GM10266 (cell line): Measurements from ENCODE around the gene SULF2.
"Not testable (repeated sequence)": the region's sequence is repeated elsewhere in the genome, so short reads cannot be mapped to it uniquely, and the experiment has no call there.

ENCODE experiments used
- DNase-seq: peaks from one replicate; pipeline ENCODE4 v3.0.0; 2012; ENCODE audit errors: extremely low spot score
- TF ChIP-seq, protein P1 (sequence below): IDR thresholded peaks from 2 replicates; pipeline ENCODE4 v1.5.1; 2012; ENCODE audit warnings: mild to moderate bottlenecking, low read depth; ENCODE audit not compliant: control insufficient read depth, insufficient read depth; ENCODE audit errors: missing control alignments

SULF2 gene

DNA sequence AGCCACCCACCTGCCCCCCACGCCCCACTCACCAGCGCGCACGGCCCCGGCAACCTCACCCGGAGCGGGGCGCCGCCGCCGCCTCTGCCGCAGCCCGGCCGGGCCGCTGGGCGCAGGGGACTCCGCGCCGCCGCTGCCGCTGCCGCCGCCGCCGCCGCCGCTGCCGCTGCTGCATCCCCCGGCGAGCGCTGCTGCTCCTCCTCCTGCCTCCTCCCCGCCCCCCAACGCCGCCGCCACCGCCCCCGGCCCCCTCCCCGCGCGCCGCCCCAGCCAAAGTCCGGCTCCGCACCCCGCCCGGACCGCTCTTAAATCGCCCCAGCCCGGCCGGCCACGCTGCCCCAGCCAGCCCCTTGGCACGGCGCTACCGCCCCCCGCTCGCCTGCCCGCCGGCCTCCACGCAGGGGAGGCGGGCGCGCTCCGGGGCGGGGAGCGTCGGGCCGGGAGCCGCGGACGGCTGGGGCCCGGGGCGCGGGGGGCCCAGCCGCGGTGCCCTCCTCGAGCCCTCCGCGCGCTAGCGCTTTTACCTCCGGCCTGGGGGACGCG, at the start of gene SULF2:
Gene SULF2 (minus strand): TSS at position 171 of the 543 bp plus-strand sequence. CDS start 28,118 bp downstream, outside the sequence.
- DNase-seq, result peak; percentile 67
- TF ChIP-seq, protein P1, sequence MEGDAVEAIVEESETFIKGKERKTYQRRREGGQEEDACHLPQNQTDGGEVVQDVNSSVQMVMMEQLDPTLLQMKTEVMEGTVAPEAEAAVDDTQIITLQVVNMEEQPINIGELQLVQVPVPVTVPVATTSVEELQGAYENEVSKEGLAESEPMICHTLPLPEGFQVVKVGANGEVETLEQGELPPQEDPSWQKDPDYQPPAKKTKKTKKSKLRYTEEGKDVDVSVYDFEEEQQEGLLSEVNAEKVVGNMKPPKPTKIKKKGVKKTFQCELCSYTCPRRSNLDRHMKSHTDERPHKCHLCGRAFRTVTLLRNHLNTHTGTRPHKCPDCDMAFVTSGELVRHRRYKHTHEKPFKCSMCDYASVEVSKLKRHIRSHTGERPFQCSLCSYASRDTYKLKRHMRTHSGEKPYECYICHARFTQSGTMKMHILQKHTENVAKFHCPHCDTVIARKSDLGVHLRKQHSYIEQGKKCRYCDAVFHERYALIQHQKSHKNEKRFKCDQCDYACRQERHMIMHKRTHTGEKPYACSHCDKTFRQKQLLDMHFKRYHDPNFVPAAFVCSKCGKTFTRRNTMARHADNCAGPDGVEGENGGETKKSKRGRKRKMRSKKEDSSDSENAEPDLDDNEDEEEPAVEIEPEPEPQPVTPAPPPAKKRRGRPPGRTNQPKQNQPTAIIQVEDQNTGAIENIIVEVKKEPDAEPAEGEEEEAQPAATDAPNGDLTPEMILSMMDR, result no peak

DNA sequence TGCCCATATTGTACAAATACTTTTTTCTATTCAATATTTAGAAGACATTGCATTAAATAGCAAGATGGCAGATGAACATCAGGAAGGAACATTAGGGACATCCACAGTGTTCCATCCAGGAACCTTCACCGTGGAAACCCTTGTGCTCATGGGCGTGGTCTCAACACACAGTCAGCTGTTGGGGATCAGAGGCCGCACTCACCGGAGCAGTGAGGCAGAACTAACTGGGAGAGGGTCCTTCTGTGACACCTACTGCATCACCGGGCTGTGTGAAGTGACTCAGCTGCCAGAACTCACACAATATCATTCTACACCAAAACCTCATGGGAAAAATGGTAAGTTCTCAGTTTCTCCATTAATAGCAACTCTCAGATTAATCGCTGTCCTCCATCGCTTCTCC, 46.4 kb upstream of the SULF2 start:
- DNase-seq, result not testable (repeated sequence)

DNA sequence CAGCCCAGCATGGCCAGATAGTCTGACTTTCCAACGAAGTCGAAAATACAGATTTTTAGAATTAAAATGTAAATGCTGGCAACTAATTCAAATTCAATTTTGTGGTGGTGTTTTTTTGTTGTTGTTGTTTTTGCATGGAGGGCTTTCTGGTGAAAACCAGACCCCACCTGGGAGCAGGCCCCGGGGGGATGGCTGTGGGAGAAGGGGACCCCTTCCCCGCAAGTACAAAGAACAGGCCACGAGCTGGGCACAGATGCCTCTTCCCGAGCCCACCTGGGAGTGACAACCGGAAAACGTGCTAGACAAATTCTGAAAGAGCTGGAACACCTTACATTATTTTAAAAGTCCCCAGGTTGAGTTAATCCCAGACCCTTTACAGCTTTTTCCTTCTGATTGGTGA, 41.4 kb upstream of the SULF2 start:
- DNase-seq, result not testable (repeated sequence)

DNA sequence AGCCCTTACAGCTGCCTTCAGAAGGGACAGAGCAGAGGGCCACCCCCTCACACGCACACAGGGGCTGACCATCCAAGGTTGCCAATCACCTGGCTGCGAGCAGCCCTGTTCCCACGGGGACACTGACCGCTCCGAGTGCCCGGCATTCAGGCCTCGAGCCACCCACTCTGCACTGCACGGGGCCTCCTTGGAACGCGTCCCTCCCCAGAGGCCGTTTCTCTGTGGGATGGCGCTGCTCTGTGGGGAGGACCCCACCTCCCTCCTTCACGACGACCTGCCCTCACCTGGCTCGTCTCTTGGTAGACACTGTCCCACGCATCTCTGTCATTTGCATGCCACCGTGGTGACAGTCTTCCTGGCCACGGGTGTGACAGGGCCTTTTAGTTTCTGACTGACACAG, 40.7 kb upstream of the SULF2 start:
- DNase-seq, result not testable (repeated sequence)

DNA sequence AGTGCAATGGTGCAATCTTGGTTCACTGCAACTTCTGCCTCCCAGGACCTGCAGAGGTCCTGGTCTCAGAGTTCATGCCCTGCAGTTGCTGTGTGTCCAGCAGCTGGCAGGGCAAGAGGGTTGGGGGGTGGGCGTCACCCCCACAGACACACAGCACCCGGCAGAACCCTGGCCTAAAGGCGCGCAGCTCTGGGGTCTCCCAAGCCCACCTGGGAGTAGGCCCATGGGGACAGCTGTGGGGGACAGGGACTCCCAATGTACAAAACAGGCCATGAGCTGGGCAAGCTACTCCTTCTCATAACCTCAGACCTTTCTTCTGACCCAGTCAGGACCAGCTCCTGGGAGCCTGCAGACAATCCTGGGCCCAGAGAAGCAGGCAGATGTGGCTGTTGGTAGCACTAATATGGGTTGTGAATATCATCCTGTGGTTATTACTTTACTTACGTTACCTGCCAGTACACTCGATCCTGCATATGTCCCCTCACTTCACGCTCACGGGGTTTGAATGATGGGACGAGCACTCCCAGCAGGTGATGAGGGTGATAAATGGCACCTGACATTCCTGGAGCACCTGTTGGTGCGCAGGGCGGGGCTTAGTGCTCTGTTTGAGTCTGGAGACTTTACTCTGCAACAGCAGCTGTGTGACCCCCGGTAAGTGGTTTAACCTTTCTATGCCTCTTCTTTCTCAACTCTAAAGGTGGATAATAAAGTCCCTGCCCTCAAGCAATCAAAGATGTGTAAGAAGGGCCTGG, 39.9 kb upstream of the SULF2 start:
- no peak for DNase-seq
- TF ChIP-seq, protein P1, result no peak

DNA sequence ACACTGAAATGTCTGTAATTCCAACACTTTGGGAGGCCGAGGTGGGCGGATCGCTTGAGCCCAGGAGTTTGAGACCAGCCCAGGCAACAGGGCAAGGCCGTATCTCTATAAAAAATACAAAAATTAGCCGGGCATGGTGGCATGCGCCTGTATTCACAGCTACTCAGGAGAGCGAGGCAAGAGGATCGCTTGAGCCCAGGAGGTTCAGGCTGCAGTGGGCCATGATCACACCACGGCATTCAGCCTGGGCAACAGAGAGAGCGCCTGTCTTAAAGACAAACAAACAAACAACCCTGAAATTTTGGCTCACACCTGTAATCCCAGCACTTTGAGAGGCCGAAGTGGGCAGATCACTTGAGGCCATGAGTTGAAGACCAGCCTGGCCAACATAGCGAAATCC, 38.7 kb upstream of the SULF2 start:
- DNase-seq, result not testable (repeated sequence)

DNA sequence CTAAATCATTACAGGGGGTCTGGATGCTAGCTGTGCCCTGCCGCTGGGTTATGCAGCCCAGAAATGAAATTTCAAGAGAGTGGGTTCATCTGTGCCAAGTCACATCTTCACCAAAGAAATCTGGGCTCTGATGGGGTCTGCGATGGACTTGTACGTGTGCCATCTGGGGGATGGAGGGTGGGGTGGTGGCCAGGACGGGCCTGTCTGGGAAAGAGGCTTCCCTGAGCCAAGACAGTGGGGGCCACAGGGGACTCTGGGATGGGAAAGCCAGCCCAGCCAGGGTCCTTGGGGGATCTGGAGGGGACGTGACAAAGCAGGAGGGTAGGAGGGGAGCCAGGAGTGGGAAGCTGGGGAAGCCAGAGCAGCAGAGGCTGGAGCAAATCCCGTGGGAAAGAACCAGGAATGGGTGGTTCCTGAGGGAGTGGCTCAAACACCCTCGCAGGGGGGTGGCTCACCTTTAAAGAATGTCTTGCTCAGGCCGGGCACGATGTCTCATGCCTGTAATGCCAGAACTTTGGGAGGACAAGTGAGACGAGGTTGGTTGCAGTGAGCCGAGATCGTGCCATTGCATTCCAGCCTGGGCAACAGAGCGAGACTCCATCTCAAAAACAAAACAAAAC, 36.3 kb upstream of the SULF2 start:
- DNase-seq, result no peak
- TF ChIP-seq, protein P1, result no peak

DNA sequence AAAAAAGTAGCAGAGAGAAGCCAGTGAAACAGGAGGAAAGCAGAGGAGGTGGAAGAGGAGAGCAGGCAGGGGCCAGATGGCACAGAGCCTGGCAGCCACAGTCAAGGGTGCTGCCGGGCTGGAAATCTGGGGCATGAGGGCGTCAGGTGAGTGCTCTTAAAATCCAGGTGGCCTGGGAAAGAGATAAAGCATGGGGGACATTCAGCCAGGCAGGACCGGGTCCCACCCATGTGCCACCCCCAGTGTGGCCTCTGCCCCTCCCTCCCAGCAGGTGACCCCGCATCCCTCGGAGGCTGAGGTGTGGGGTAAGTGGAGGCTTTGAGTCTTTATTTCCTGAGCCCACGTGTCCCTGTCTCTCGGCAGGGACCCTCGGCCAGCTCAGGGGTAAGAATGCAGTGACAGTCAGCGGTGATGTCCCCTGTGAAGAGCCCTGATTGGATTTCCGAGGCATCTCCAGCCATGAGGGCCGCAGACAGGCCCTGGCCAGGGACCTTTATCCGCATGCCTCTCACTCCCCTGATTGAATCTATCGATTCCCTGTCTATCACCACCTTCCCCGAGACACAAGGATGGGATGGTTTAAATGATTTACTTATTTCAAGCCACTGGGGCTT, 33.8 kb upstream of the SULF2 start:
- no peak for DNase-seq

DNA sequence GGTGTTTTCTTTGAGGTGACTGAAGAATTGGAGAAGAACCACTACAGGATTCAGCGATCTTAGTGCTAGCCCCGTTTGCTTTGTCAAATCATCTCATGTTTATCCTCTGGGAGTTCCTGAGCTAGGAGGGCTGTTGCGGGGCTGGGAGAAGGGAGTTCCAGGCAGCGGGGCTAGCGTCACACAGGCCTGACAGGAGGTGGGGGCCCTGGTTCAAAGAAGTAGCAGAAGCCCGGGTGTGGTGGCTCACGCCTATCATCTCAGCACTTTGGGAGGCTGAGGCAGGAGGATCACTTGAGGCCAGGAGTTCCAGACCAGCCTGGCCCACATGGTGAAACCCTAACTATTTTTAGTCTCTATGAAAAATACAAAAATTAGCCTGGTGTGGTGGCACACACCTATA, 33.2 kb upstream of the SULF2 start:
- DNase-seq, result no peak
- TF ChIP-seq, protein P1, result no peak

More for the DNA sequence above, 33.8 kb upstream of the SULF2 start:
- TF ChIP-seq, protein P1, result no peak
